ENCODE results near the gene FBXO34. TPM values are rescaled to one million over a fixed set of nuclear protein-coding genes. Genes with fewer than 3 reads are reported as not detected.

The FBXO34 gene
- total RNA-seq, 4 donors from 2014 or later, result 23.9 to 40.8 (median 32.6) TPM

DNA sequence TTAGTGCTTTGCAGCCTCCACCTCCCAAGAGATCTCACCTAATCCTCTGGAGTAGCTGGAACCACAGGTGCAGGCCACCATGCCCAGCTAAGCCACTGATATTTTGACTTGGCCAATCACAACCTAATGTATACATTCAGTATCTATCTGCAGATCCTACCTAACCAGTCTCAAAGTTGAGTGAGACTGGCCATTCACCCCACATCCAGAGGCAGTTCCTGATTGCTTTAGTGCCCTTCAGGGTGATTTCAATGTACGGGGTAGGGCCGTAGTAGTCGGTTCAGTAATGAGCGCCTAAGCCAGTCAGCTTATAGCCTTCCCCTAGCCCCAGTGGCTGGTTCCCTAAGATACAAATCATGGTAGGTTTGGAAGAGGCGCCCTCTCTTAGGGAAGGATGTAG lies 27.4 kb upstream of the FBXO34 start:
- H3K9me3 ChIP-seq, result no peaks in the 10 kb centered on the region
- H3K36me3 ChIP-seq, result no peaks in the 10 kb centered on the region
- H3K4me1 ChIP-seq, result peaks cover 0 to 7% (median 3%) of the 10 kb centered on the region in 4 donors
- H3K27me3 ChIP-seq, result peaks cover 0 to 20% of the 10 kb centered on the region in 2 donors
- TF ChIP-seq POLR2A (IDR thresholded peaks at IDR 0.05), result no peak
- TF ChIP-seq, protein P1, sequence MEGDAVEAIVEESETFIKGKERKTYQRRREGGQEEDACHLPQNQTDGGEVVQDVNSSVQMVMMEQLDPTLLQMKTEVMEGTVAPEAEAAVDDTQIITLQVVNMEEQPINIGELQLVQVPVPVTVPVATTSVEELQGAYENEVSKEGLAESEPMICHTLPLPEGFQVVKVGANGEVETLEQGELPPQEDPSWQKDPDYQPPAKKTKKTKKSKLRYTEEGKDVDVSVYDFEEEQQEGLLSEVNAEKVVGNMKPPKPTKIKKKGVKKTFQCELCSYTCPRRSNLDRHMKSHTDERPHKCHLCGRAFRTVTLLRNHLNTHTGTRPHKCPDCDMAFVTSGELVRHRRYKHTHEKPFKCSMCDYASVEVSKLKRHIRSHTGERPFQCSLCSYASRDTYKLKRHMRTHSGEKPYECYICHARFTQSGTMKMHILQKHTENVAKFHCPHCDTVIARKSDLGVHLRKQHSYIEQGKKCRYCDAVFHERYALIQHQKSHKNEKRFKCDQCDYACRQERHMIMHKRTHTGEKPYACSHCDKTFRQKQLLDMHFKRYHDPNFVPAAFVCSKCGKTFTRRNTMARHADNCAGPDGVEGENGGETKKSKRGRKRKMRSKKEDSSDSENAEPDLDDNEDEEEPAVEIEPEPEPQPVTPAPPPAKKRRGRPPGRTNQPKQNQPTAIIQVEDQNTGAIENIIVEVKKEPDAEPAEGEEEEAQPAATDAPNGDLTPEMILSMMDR (IDR thresholded peaks at IDR 0.05), result no peak
- H3K4me3 ChIP-seq, result no peak overlapping the region
- H3K27ac ChIP-seq, result no peak overlapping the region
- 59 to 72% methylated on average over 5 of the region's 5 CpGs for WGBS, 2 donors
- no peak for DNase-seq (ENCODE audit: low spot score in 2 of 2)

DNA sequence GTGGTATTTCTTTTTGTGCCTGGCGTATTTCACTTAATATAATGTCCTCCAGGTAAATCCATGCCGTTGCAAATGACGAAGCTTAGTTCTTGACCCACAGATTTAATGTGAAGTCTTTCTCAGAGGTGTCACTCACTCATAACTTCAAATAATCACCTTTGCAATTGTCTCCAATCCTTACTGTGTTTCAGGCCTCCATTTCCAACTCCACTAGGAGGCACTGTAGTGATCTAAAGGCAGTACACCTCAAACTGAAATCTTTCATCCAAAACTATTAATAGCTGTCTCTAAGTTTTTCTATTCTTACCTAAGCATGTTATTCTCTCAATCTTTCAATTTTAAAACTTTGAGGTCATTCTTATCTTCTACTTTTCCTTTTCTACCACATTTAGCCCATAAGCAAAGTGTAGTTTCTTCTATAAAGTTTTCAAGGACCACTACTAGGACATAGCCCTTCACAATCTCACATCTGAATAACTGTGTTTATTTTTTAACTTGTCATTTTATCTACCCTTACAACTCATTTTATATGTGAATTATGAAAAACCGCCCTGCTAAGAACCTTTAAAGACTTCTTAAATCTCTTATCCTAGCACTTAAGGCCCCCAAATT lies 25.5 kb upstream of the FBXO34 start:
- TF ChIP-seq POLR2A (IDR thresholded peaks at IDR 0.05) (no peak), EP300 (IDR thresholded peaks at IDR 0.05) (no peak)
- TF ChIP-seq, protein P1 (IDR thresholded peaks at IDR 0.05), result peak in 3 of 5 experiments; percentile 21 to 27 (median 25)
- Histone ChIP-seq H3K27ac (no peak overlapping the region), H3K27me3 (peaks cover 0 to 22% of the 10 kb centered on the region in 2 donors)

DNA sequence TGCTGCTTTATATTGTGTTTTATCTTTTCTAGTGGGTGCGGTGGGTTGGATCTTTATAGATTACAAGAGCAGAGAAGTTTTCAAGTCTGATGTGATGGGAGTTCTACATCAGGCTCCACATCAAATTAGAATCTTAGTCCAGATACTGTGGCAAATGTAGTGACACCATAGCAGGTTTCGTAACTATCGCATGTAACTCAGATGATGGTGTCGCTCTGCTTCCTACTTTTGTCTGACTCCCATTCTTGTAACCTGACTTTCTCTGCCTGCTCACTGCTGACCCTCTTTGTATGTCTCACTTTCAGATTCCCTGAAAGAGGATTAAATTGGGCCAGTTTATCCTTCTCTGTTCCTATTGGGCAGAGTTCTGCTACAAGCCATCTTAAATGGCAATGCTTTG lies 22.8 kb upstream of the FBXO34 start:
- TF ChIP-seq POLR2A (IDR thresholded peaks at IDR 0.05), result no peak
- TF ChIP-seq, protein P1 (IDR thresholded peaks at IDR 0.05), result no peak
- no peak for TF ChIP-seq EP300 (IDR thresholded peaks at IDR 0.05)
- no peak for DNase-seq (ENCODE audit: low spot score in 2 of 2)
- WGBS, 2 donors, result 92 to 99% methylated on average over 4 of the region's 4 CpGs
- H3K36me3 ChIP-seq, result no peaks in the 10 kb centered on the region
- no peak overlapping the region for H3K27ac ChIP-seq
- H3K4me1 ChIP-seq, result no peaks in the 10 kb centered on the region
- H3K27me3 ChIP-seq, result peaks cover 0 to 9% of the 10 kb centered on the region in 2 donors
- no peak overlapping the region for H3K4me3 ChIP-seq
- H3K9me3 ChIP-seq, result no peaks in the 10 kb centered on the region

More for the DNA sequence above, 25.5 kb upstream of the FBXO34 start:
- Histone ChIP-seq H3K4me3 (no peak overlapping the region), H3K4me1 (peaks cover 0 to 6% (median 3%) of the 10 kb centered on the region in 4 donors), H3K36me3 (no peaks in the 10 kb centered on the region), H3K9me3 (no peaks in the 10 kb centered on the region)
- 65 to 74% methylated on average over 4 of the region's 4 CpGs for WGBS, 2 donors
- no peak for DNase-seq (ENCODE audit: low spot score in 2 of 2)

DNA sequence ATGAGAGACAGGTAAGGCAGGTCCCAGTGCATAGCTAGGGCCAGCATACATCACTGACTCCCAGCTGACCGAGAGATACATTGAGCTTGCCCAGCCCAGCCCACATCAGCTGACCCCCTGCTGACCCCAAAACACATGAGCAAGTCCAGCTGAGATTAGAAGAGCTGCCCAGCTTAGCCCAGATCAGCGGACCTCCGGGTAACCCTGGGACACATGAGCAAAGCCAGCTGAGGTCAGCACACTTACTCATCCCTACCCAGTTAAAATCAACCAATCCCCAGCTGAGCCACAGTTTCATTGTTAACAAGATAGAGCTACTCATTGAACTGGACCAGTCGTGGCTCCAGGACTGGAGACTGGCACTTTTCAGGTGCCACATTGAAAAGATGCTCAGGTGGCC lies 21.8 kb upstream of the FBXO34 start:
- TF ChIP-seq EP300 (IDR thresholded peaks at IDR 0.05) (no peak), POLR2A (IDR thresholded peaks at IDR 0.05) (no peak)
- TF ChIP-seq, protein P1 (IDR thresholded peaks at IDR 0.05), result no peak
- H3K27ac ChIP-seq, result no peak overlapping the region
- DNase-seq (ENCODE audit: low spot score in 2 of 2), result no peak
- no peaks in the 10 kb centered on the region for H3K4me1 ChIP-seq
- 53 to 55% methylated on average over 4 of the region's 4 CpGs for whole genome bisulfite sequencing, 2 donors
- H3K4me3 ChIP-seq, result no peak overlapping the region
- H3K36me3 ChIP-seq, result no peaks in the 10 kb centered on the region
- H3K27me3 ChIP-seq, result peaks cover 0 to 9% of the 10 kb centered on the region in 2 donors
- H3K9me3 ChIP-seq, result no peaks in the 10 kb centered on the region

DNA sequence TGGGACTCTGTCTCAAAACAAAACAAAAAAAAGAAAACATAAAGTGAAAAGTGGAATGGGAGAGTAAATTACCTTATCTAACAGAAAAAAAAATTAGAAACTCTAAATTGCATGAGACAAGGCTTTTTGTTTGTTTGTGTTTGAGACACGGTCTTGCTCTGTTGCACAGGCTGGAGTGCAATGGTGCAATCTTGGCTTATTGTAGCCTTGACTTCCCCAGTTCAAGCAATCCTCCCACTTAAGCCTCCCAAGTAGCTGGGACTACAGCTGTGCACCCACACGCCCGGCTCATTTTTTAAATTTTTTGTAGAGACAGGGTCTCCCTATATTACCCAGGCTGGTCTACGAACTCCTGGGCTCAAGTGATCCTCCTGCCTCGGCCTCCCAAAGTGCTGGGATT lies 17.9 kb upstream of the FBXO34 start:
- Histone ChIP-seq H3K27me3 (peaks cover 0 to 5% of the 10 kb centered on the region in 2 donors), H3K4me1 (no peaks in the 10 kb centered on the region), H3K27ac (no peak overlapping the region), H3K36me3 (no peaks in the 10 kb centered on the region), H3K9me3 (no peaks in the 10 kb centered on the region), H3K4me3 (no peak overlapping the region)
- TF ChIP-seq POLR2A (IDR thresholded peaks at IDR 0.05) (no peak), EP300 (IDR thresholded peaks at IDR 0.05) (no peak)
- TF ChIP-seq, protein P1 (IDR thresholded peaks at IDR 0.05), result no peak
- no peak for DNase-seq (ENCODE audit: low spot score in 2 of 2)
- WGBS, 2 donors, result 85 to 90% methylated on average over 5 of the region's 5 CpGs
